ENCODE results near the gene FGD2. TPM values are rescaled to one million over a fixed set of nuclear protein-coding genes. Genes with fewer than 3 reads are reported as not detected.
A peak's percentile ranks its signal among the peaks of the same experiment; 100 is the strongest.

Gene FGD2
- total and polyA plus RNA-seq, 2 donors (not counting 1 experiment from before 2014, with no cell fraction given) = 352 to 682 TPM

DNA sequence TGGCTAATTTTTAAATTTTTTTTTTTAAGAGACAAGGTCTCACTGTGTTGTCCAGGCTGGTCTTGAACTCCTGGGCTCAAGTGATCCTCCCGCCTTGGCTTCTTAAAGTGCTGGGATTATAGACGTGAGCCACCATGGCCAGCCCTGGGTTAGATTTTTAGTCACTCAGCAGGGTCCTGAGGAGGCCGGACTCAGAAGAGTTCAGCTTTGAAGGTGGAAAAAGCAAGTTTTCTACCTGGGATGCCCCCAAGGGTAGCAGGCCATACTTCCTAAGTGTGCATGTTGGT lies 44.2 kb downstream of the FGD2 start:
- H3K27me3 ChIP-seq (replicated peaks in 1 of 4; ENCODE audit: control extremely low read depth in 1 of 4, control insufficient read depth in 3 of 4, insufficient read depth in 4 of 4, low read length in 3 of 4) = no peaks in the 10 kb centered on the region
- ATAC-seq (ENCODE audit: low read depth) (peak; percentile 0), DNase-seq (no peak)
- peak overlapping the region; percentile 51 for H3K9ac ChIP-seq (ENCODE audit: low read length)
- TF ChIP-seq EZH2 (IDR thresholded peaks at IDR 0.05; ENCODE audit: borderline replicate concordance, insufficient read depth, low read depth, low read length, poor library complexity, severe bottlenecking) (no peak), CTCF (IDR thresholded peaks at IDR 0.05) (no peak)
- no peaks in the 10 kb centered on the region for H4K20me1 ChIP-seq (ENCODE audit: control insufficient read depth, insufficient read depth, low read length, poor library complexity, severe bottlenecking)
- H3K4me3 Mint-ChIP-seq = peak overlapping the region; percentile 71
- H3K27ac Mint-ChIP-seq = peak overlapping the region; percentile 85
- no peak overlapping the region for H2AFZ ChIP-seq (ENCODE audit: insufficient read depth, low read depth, low read length, poor library complexity, severe bottlenecking)
- peaks cover 0 to 3% (median 0%) of the 10 kb centered on the region in 3 donors for H3K9me3 ChIP-seq (ENCODE audit: control extremely low read depth in 1 of 3, control insufficient read depth in 2 of 3, insufficient read depth in 1 of 3, low read length in 2 of 3)
- H3K4me3 ChIP-seq (ENCODE audit: control extremely low read depth in 1 of 5, extremely low read depth in 1 of 5, insufficient read depth in 1 of 5, low read depth in 2 of 5, low read length in 4 of 5) = peak overlapping the region; percentile 5 to 59 (median 32)
- H3K36me3 ChIP-seq (replicated peaks in 1 of 2; ENCODE audit: control extremely low read depth in 1 of 2, control insufficient read depth in 1 of 2, extremely low read depth in 1 of 2, insufficient read depth in 2 of 2, low read length in 1 of 2) = no peaks in the 10 kb centered on the region
- H3K9me3 Mint-ChIP-seq (ENCODE audit: insufficient read depth) = no peaks in the 10 kb centered on the region
- H3K4me2 ChIP-seq (replicated peaks; ENCODE audit: low read depth, low read length, poor library complexity, severe bottlenecking) = peak overlapping the region; percentile 77
- peak overlapping the region; percentile 91 to 98 for H3K27ac ChIP-seq (ENCODE audit: low read length in 2 of 2)
- WGBS (ENCODE audit: insufficient coverage) = 68% methylated on average over 3 of the region's 3 CpGs
- no peaks in the 10 kb centered on the region for H3K79me2 ChIP-seq (ENCODE audit: control insufficient read depth, insufficient read depth, low read length)
- ChIA-PET CTCF (interaction anchor here (0.6 to 13.4 kb wide), 8 partner anchors 22 to 914 kb away, joined by 3 to 487 read pairs (median 32); partner anchors contain the start of gene PIM1), POLR2A (interaction anchor here (0.7 to 6.1 kb wide), 7 partner anchors 13 to 164 kb away, joined by 3 to 121 read pairs (median 5); partner anchors contain the start of genes C6orf89, FGD2 and PIM1)
- H3K4me1 Mint-ChIP-seq = peaks cover 53% of the 10 kb centered on the region
- intact Hi-C loops (cut with micrococcal nuclease) = loop anchor here (2.0 kb wide), 1 partner anchor 21 kb away; no protein-coding TSS in a partner anchor
- no peaks in the 10 kb centered on the region for H3K27me3 Mint-ChIP-seq
- peaks cover 45 to 54% of the 10 kb centered on the region in 2 donors for H3K4me1 ChIP-seq (ENCODE audit: control insufficient read depth in 2 of 2, insufficient read depth in 2 of 2, low read length in 2 of 2)

- intact Hi-C loops (cut with micrococcal nuclease) = loop anchor here (2.0 kb wide), 1 partner anchor 21 kb away; no protein-coding TSS in a partner anchor
- TF ChIP-seq CTCF (IDR thresholded peaks at IDR 0.05) (no peak), EZH2 (IDR thresholded peaks at IDR 0.05; ENCODE audit: borderline replicate concordance, insufficient read depth, low read depth, low read length, poor library complexity, severe bottlenecking) (no peak)
- Histone ChIP-seq H3K27me3 (replicated peaks in 1 of 4; ENCODE audit: control extremely low read depth in 1 of 4, control insufficient read depth in 3 of 4, insufficient read depth in 4 of 4, low read length in 3 of 4) (no peaks in the 10 kb centered on the region), H3K36me3 (replicated peaks in 1 of 2; ENCODE audit: control extremely low read depth in 1 of 2, control insufficient read depth in 1 of 2, extremely low read depth in 1 of 2, insufficient read depth in 2 of 2, low read length in 1 of 2) (no peaks in the 10 kb centered on the region), H4K20me1 (ENCODE audit: control insufficient read depth, insufficient read depth, low read length, poor library complexity, severe bottlenecking) (no peaks in the 10 kb centered on the region), H3K4me1 (ENCODE audit: control insufficient read depth in 2 of 2, insufficient read depth in 2 of 2, low read length in 2 of 2) (peaks cover 45 to 54% of the 10 kb centered on the region in 2 donors), H3K79me2 (ENCODE audit: control insufficient read depth, insufficient read depth, low read length) (no peaks in the 10 kb centered on the region), H3K9ac (ENCODE audit: low read length) (peak overlapping the region; percentile 51), H3K4me2 (replicated peaks; ENCODE audit: low read depth, low read length, poor library complexity, severe bottlenecking) (peak overlapping the region; percentile 77), H2AFZ (ENCODE audit: insufficient read depth, low read depth, low read length, poor library complexity, severe bottlenecking) (no peak overlapping the region), H3K9me3 (ENCODE audit: control extremely low read depth in 1 of 3, control insufficient read depth in 2 of 3, insufficient read depth in 1 of 3, low read length in 2 of 3) (peaks cover 0 to 3% (median 0%) of the 10 kb centered on the region in 3 donors), H3K27ac (ENCODE audit: low read length in 2 of 2) (peak overlapping the region; percentile 91 to 98), H3K4me3 (ENCODE audit: control extremely low read depth in 1 of 5, extremely low read depth in 1 of 5, insufficient read depth in 1 of 5, low read depth in 2 of 5, low read length in 4 of 5) (peak overlapping the region; percentile 17 to 59 (median 32))
- ChIA-PET CTCF (interaction anchor here (0.7 to 13.4 kb wide), 28 partner anchors 17 to 383 kb away, joined by 3 to 487 read pairs (median 4); partner anchors contain the start of gene PIM1), POLR2A (interaction anchor here (0.6 to 6.1 kb wide), 17 partner anchors 14 to 390 kb away, joined by 3 to 121 read pairs (median 5); partner anchors contain the start of genes C6orf89, FGD2 and PIM1)
- Mint-ChIP-seq H3K27me3 (no peaks in the 10 kb centered on the region), H3K27ac (peak overlapping the region; percentile 85), H3K4me3 (peak overlapping the region; percentile 71), H3K9me3 (ENCODE audit: insufficient read depth) (no peaks in the 10 kb centered on the region), H3K4me1 (peaks cover 53% of the 10 kb centered on the region)
- WGBS (ENCODE audit: insufficient coverage) = 8% methylated on average over 18 of the region's 24 CpGs
- peak; percentile 56 for ATAC-seq (ENCODE audit: low read depth)
- DNase-seq = peak; percentile 91
Observed at GRCh38 chr6:37050045-37050853, 44.8 kb downstream of the FGD2 start.
